GM12878 (cell line): ENCODE measurements around the gene PPP1R14D. TPM values are rescaled to one million over a fixed set of nuclear protein-coding genes. Genes with fewer than 3 reads are reported as not detected.

Experiments used
- ATAC-seq: fragments of 200-7000 bp; cut with Tn5 transposase; 3 replicates; pipeline ENCODE4 v1.9.1; 2020; ENCODE audit warnings: mild to moderate bottlenecking, moderate library complexity
- BruUV-seq: library from RNA; stranded (reverse); fragments of 400-500 nt; replicated peaks from 2 replicates; lab custom pipeline; 2021; lab: Mats Ljungman, UMichigan
- CTCF ChIA-PET: fragments of 300-600 bp; sonication (Branson Sonifier 250); formaldehyde crosslinking; extraction: SDS; loops from one replicate; lab custom pipeline; 2021; ENCODE audit warnings: inconsistent platforms; lab: Yijun Ruan, JAX
- POLR2A ChIA-PET: fragments of 350-600 bp; formaldehyde crosslinking; extraction: SDS; loops from one replicate; lab custom pipeline; 2021; ENCODE audit warnings: inconsistent platforms; lab: Charles Lee
- RAD21 ChIA-PET: fragments of 300-600 bp; sonication (Branson Sonifier 250); formaldehyde crosslinking; loops from one replicate; lab custom pipeline; 2023; ENCODE audit warnings: antibody characterized with exemption; ENCODE audit not compliant: unreplicated experiment; lab: Charles Lee
- SMC1A ChIA-PET: fragments of 300-600 bp; sonication (Branson Sonifier 250); formaldehyde crosslinking; loops from one replicate; lab custom pipeline; 2023; ENCODE audit not compliant: unreplicated experiment, uncharacterized antibody; lab: Charles Lee
- DNase-seq: peaks from one replicate; pipeline ENCODE4 v3.0.0-alpha.2; 2011; ENCODE audit warnings: low read depth, low spot score
- FAIRE-seq: peaks from 3 replicates; lab custom pipeline; 2011; peaks lifted over from hg19 to GRCh38; lab: Jason Lieb, UNC
- H2AFZ ChIP-seq: 2 replicates; pipeline ENCODE4 v1.6.0; 2011; ENCODE audit warnings: low read depth, low read length, control low read depth; ENCODE audit not compliant: control insufficient read depth
- H3K27ac ChIP-seq: 2 replicates; pipeline ENCODE4 v1.5.1; 2011; ENCODE audit warnings: control low read depth; ENCODE audit not compliant: control insufficient read depth, insufficient read depth
- H3K27me3 ChIP-seq, 2 experiments: replicated peaks in 1 of 2; 2 replicates each; pipeline versions ENCODE4 v1.6.0 to v1.6.1; 2011; ENCODE audit warnings: low read length in 1 of 2; ENCODE audit not compliant: control insufficient read depth in 2 of 2, insufficient read depth in 2 of 2
- H3K36me3 ChIP-seq, 2 experiments: 2 replicates each; pipeline ENCODE4 v1.5.1; 2011; ENCODE audit warnings: low read length in 1 of 2; ENCODE audit not compliant: control insufficient read depth in 2 of 2, insufficient read depth in 2 of 2
- H3K4me1 ChIP-seq: 2 replicates; pipeline ENCODE4 v1.6.1; 2011; ENCODE audit warnings: mild to moderate bottlenecking, low read length, moderate library complexity, mixed read lengths; ENCODE audit not compliant: control insufficient read depth, insufficient read depth
- H3K4me2 ChIP-seq: 2 replicates; pipeline ENCODE4 v1.6.0; 2011; ENCODE audit warnings: control low read depth; ENCODE audit not compliant: control insufficient read depth, insufficient read depth
- H3K4me3 ChIP-seq: fragments of 200-600 bp; sonication (generic); 2 replicates; pipeline ENCODE4 v1.5.1; 2016
- H3K79me2 ChIP-seq: 2 replicates; pipeline ENCODE4 v1.6.0; 2011; ENCODE audit warnings: low read length; ENCODE audit not compliant: control insufficient read depth, insufficient read depth
- H3K9ac ChIP-seq: 2 replicates; pipeline ENCODE4 v1.8.0; 2011; ENCODE audit warnings: low read length, control low read depth, mixed read lengths; ENCODE audit not compliant: control insufficient read depth, insufficient read depth
- H3K9me3 ChIP-seq: replicated peaks from 3 replicates; pipeline ENCODE4 v1.5.1; 2011; ENCODE audit warnings: mild to moderate bottlenecking, low read length; ENCODE audit not compliant: control insufficient read depth, insufficient read depth
- H4K20me1 ChIP-seq: 2 replicates; pipeline ENCODE4 v1.6.0; 2011; ENCODE audit not compliant: control insufficient read depth, insufficient read depth
- CBFB ChIP-seq: IDR thresholded peaks from 2 replicates; pipeline ENCODE4 v1.6.1; 2016; ENCODE audit warnings: antibody characterized with exemption, low read depth
- CTCF ChIP-seq, 3 experiments: IDR thresholded peaks in 2 of 3; conservative IDR thresholded peaks in 1 of 3; 2 replicates each; pipeline ENCODE4 v1.5.1; 2011; ENCODE audit warnings: low read depth in 3 of 3, low read length in 3 of 3, mild to moderate bottlenecking in 3 of 3, control low read depth in 2 of 3, moderate library complexity in 2 of 3, inconsistent platforms in 1 of 3, mixed read lengths in 1 of 3; ENCODE audit not compliant: control insufficient read depth in 2 of 3, insufficient read depth in 1 of 3; ENCODE audit errors: extremely low read depth in 1 of 3
- E2F8 ChIP-seq: fragments of 450-650 bp; IDR thresholded peaks from 2 replicates; pipeline ENCODE4 v1.6.1; 2018; ENCODE audit warnings: mild to moderate bottlenecking, low read depth, moderate library complexity; ENCODE audit not compliant: partially characterized antibody
- KAT2A ChIP-seq: conservative IDR thresholded peaks from 2 replicates; pipeline ENCODE4 v1.6.1; 2011; ENCODE audit warnings: low read depth, low read length; ENCODE audit not compliant: control insufficient read depth
- MAX ChIP-seq: IDR thresholded peaks from 2 replicates; pipeline ENCODE4 v1.6.1; 2012; ENCODE audit warnings: low read depth, low read length, improper control_type of control experiment
- SMC3 ChIP-seq: IDR thresholded peaks from 2 replicates; pipeline ENCODE4 v1.6.1; 2011; ENCODE audit warnings: low read length, improper control_type of control experiment, borderline replicate concordance
- USF1 ChIP-seq: IDR thresholded peaks from 2 replicates; pipeline ENCODE4 v1.6.1; 2011; ENCODE audit warnings: borderline replicate concordance, low read depth, mild to moderate bottlenecking, moderate library complexity, mixed read lengths, low read length; ENCODE audit not compliant: insufficient read depth; ENCODE audit errors: extremely low read length
- ZNF217 ChIP-seq: fragments of 450-650 bp; IDR thresholded peaks from 2 replicates; pipeline ENCODE4 v1.6.1; 2017; ENCODE audit warnings: antibody characterized with exemption, mild to moderate bottlenecking
- WGBS: methylation state at CpG from one replicate; pipeline ENCODE4 v1.1.6; 2016; ENCODE audit warnings: low lambda C conversion rate; ENCODE audit not compliant: insufficient replicate concordance, insufficient coverage; ENCODE audit errors: missing lambda C conversion rate; 5-methylcytosine and 5-hydroxymethylcytosine counted together
- in situ Hi-C: fragments of 300-500 bp; cut with MboI; formaldehyde crosslinking; loops from 9 replicates; pipeline ENCODE4 v1.14.3; 2018; ENCODE audit warnings: mixed read lengths
- intact Hi-C: fragments of 100-400 bp; cut with micrococcal nuclease; formaldehyde crosslinking; loops from one replicate; pipeline ENCODE4 v1.14.2; 2022; ENCODE audit not compliant: unreplicated experiment
- polyA plus RNA-seq, 11 experiments: library from polyadenylated mRNA; depleted of rRNA in 4 of 11; unstranded in 6 of 11; stranded (reverse) in 5 of 11; fragments of >200 nt; fragmentation: Nextera tagmentation in 4 of 11; fragmentation: Illumina TruSeq in 1 of 11; extraction: Ambion mirVana in 4 of 11; extraction: Trizol in 1 of 11; gene quantifications; 1 replicate in 1 of 11; 2 replicates in 10 of 11; pipeline versions ENCODE4 v1.2.1 to v1.2.3, GENCODE V29; 2011 to 2016; ENCODE audit warnings: inconsistent platforms in 2 of 11, missing spikeins in 2 of 11, low read depth in 1 of 11
- total RNA-seq, 4 experiments: library from RNA; depleted of rRNA in 3 of 4; stranded (reverse); fragments of >200 nt in 3 of 4; fragmentation: Illumina TruSeq in 1 of 4; extraction: Trizol in 1 of 4; gene quantifications; 2 replicates each; pipeline versions ENCODE4 v1.2.1 to v1.2.3, GENCODE V29; 2013 to 2021

The PPP1R14D gene
- total and polyA plus RNA-seq, 10 of the 15 experiments (the other 5 are each of a cell fraction or from before 2014, with no cell fraction given): 0.10 TPM; not detected in 9

- H4K20me1 ChIP-seq: no peaks in the 10 kb centered on the region
- ATAC-seq: no peak
- 15% methylated on average over 34 of the region's 34 CpGs for WGBS
- peak overlapping the region; percentile 75; the same call in 1 of the 2 replicates for H3K4me3 ChIP-seq
- ChIA-PET RAD21 (interaction anchor here (0.6 to 5.0 kb wide), 12 partner anchors 15 to 278 kb away, joined by 3 to 41 read pairs (median 4); partner anchors contain the start of genes CCDC32, DNAJC17, VPS18 and ZFYVE19), CTCF (interaction anchor here (1.5 to 8.8 kb wide), 4 partner anchors 15 to 61 kb away, joined by 3 to 140 read pairs (median 20); partner anchors contain the start of gene VPS18), SMC1A (interaction anchor here (0.9 to 2.2 kb wide), 5 partner anchors 12 to 48 kb away, joined by 3 to 7 read pairs (median 3); no protein-coding TSS in a partner anchor), POLR2A (interaction anchor here (0.5 to 5.0 kb wide), 6 partner anchors 16 to 335 kb away, joined by 3 to 39 read pairs (median 4); partner anchors contain the start of genes RHOV and VPS18)
- no peaks in the 10 kb centered on the region for H3K9me3 ChIP-seq
- in situ Hi-C loops: no loop called here
- H3K36me3 ChIP-seq: no peaks in the 10 kb centered on the region
- DNase-seq: no peak
- peaks cover 1 to 3% of the 10 kb centered on the region in 2 experiments; a peak in 1 of 4 replicates for H3K27me3 ChIP-seq
- FAIRE-seq: no peak
- no peaks in the 10 kb centered on the region for H3K79me2 ChIP-seq
- peak overlapping the region; percentile 98; the same call in 1 of the 2 replicates for H3K4me2 ChIP-seq
- peaks cover 26% of the 10 kb centered on the region for H3K4me1 ChIP-seq
- H2AFZ ChIP-seq: peak overlapping the region; percentile 86
- no peak overlapping the region for H3K9ac ChIP-seq
- no TSS peak for BruUV-seq
- H3K27ac ChIP-seq: no peak overlapping the region
- TF ChIP-seq E2F8: no peak
- no peak for TF ChIP-seq KAT2A
- no peak for TF ChIP-seq MAX
- no peak for TF ChIP-seq CTCF (IDR thresholded peaks at IDR 0.05 in 2 of 3, conservative IDR thresholded peaks at IDR 0.05 in 1 of 3; ENCODE audit: control insufficient read depth in 2 of 3, extremely low read depth in 1 of 3, insufficient read depth in 1 of 3, low read depth in 3 of 3, low read length in 3 of 3)
- TF ChIP-seq USF1: no peak
- TF ChIP-seq SMC3: no peak
- no peak for TF ChIP-seq CBFB
- TF ChIP-seq ZNF217: no peak
- intact Hi-C loops: loop anchor here (10.0 kb wide), 1 partner anchor 271 kb away; the partner anchor contains the start of gene INO80
These were observed 14.9 kb upstream of the PPP1R14D start for GRCh38 chr15:40843261-40843884.
